B cell (primary cell): ENCODE measurements around the gene ANGPTL7. TPM values are rescaled to one million over a fixed set of nuclear protein-coding genes. Genes with fewer than 3 reads are reported as not detected.

Experiments
- ATAC-seq: fragments of 200-7000 bp; cut with Tn5 transposase; one replicate; pipeline ENCODE4 v1.10.0; 2021; ENCODE audit warnings: low read depth, mild to moderate bottlenecking, moderate number of reproducible peaks, moderate library complexity
- CTCF ChIA-PET: fragments of 350-600 bp; sonication (Branson Sonifier 250); formaldehyde crosslinking; loops from one replicate; lab custom pipeline; 2021; ENCODE audit warnings: antibody characterized with exemption, inconsistent platforms; lab: Charles Lee
- POLR2A ChIA-PET: fragments of 350-600 bp; sonication (Branson Sonifier 250); formaldehyde crosslinking; loops from one replicate; lab custom pipeline; 2021; ENCODE audit warnings: antibody characterized with exemption; lab: Charles Lee
- DNase-seq: peaks from one replicate; pipeline ENCODE4 v3.0.0; 2013
- H2AFZ ChIP-seq: 2 replicates; pipeline ENCODE4 v1.6.1; 2012; ENCODE audit warnings: mild to moderate bottlenecking, low read depth, low read length; ENCODE audit not compliant: insufficient read depth, poor library complexity, severe bottlenecking
- H3K27ac ChIP-seq, 2 donors: 1 replicate in 1 of 2; 2 replicates in 1 of 2; pipeline ENCODE4 v1.5.1; 2012 to 2013; ENCODE audit warnings: low read length in 2 of 2, mild to moderate bottlenecking in 2 of 2, moderate library complexity in 1 of 2
- H3K27me3 ChIP-seq, 4 experiments: fragments of 200-600 bp in 1 of 4; sonication (generic) in 1 of 4; replicated peaks in 1 of 4; 1 replicate in 2 of 4; 2 replicates in 2 of 4; pipeline versions ENCODE4 v1.6.1 to v1.7.0; 2013 to 2016; ENCODE audit warnings: low read length in 3 of 4, mild to moderate bottlenecking in 2 of 4, mixed read lengths in 1 of 4, moderate library complexity in 1 of 4; ENCODE audit not compliant: insufficient read depth in 4 of 4, control insufficient read depth in 3 of 4; ENCODE audit errors: control extremely low read depth in 1 of 4
- H3K36me3 ChIP-seq, 2 experiments: replicated peaks in 1 of 2; 1 replicate in 1 of 2; 2 replicates in 1 of 2; pipeline versions ENCODE4 v1.6.1 to v1.7.1; 2013; ENCODE audit warnings: low read length in 1 of 2; ENCODE audit not compliant: insufficient read depth in 2 of 2, control insufficient read depth in 1 of 2; ENCODE audit errors: control extremely low read depth in 1 of 2, extremely low read depth in 1 of 2
- H3K4me1 ChIP-seq, 2 donors: fragments of 200-600 bp in 1 of 2; sonication (generic) in 1 of 2; 1 replicate in 1 of 2; 2 replicates in 1 of 2; pipeline versions ENCODE4 v1.5.1 to v1.6.1; 2013 to 2017; ENCODE audit warnings: low read length in 2 of 2; ENCODE audit not compliant: control insufficient read depth in 2 of 2, insufficient read depth in 2 of 2
- H3K4me2 ChIP-seq: replicated peaks from 2 replicates; pipeline ENCODE3; 2012; ENCODE audit warnings: mild to moderate bottlenecking, low read depth, low read length; ENCODE audit not compliant: poor library complexity, severe bottlenecking
- H3K4me3 ChIP-seq, 5 experiments: fragments of 200-600 bp in 1 of 5; sonication (generic) in 1 of 5; 1 replicate in 3 of 5; 2 replicates in 2 of 5; pipeline versions ENCODE4 v1.5.1 to v1.7.0; 2011 to 2016; ENCODE audit warnings: low read length in 4 of 5, mild to moderate bottlenecking in 4 of 5, low read depth in 2 of 5, control low read depth in 1 of 5, moderate library complexity in 1 of 5; ENCODE audit not compliant: insufficient read depth in 1 of 5; ENCODE audit errors: control extremely low read depth in 1 of 5, extremely low read depth in 1 of 5
- H3K79me2 ChIP-seq: fragments of 200-600 bp; sonication (generic); one replicate; pipeline ENCODE4 v1.6.0; 2016; ENCODE audit warnings: low read length; ENCODE audit not compliant: control insufficient read depth, insufficient read depth
- H3K9ac ChIP-seq: fragments of 200-600 bp; sonication (generic); 2 replicates; pipeline ENCODE4 v1.6.1; 2017; ENCODE audit warnings: mild to moderate bottlenecking, low read length, moderate library complexity
- H3K9me3 ChIP-seq, 3 donors: one replicate each; pipeline versions ENCODE4 v1.6.1 to v1.7.1; 2013; ENCODE audit warnings: low read length in 2 of 3; ENCODE audit not compliant: control insufficient read depth in 2 of 3, insufficient read depth in 1 of 3; ENCODE audit errors: control extremely low read depth in 1 of 3
- H4K20me1 ChIP-seq: 2 replicates; pipeline ENCODE4 v1.6.0; 2012; ENCODE audit warnings: mild to moderate bottlenecking, low read length; ENCODE audit not compliant: insufficient read depth, control insufficient read depth, poor library complexity, severe bottlenecking
- H3K27ac Mint-ChIP-seq: one replicate; pipeline ENCODE4 v1.8.0; 2021; ENCODE audit warnings: mixed read lengths
- H3K27me3 Mint-ChIP-seq: one replicate; pipeline ENCODE4 v1.8.0; 2021; ENCODE audit warnings: mixed read lengths
- H3K4me1 Mint-ChIP-seq: one replicate; pipeline ENCODE4 v1.8.0; 2021; ENCODE audit warnings: mixed read lengths
- H3K4me3 Mint-ChIP-seq: one replicate; pipeline ENCODE4 v1.8.0; 2021; ENCODE audit warnings: mixed read lengths
- H3K9me3 Mint-ChIP-seq: one replicate; pipeline ENCODE4 v1.8.0; 2022; ENCODE audit warnings: mixed read lengths; ENCODE audit not compliant: insufficient read depth
- CTCF ChIP-seq: fragments of 200-600 bp; IDR thresholded peaks from one replicate; pipeline ENCODE4 v1.8.0; 2022; ENCODE audit warnings: antibody characterized with exemption, mild to moderate bottlenecking
- EZH2 ChIP-seq: IDR thresholded peaks from 2 replicates; pipeline ENCODE4 v1.6.1; 2012; ENCODE audit warnings: borderline replicate concordance, low read depth, mild to moderate bottlenecking, moderate library complexity, low read length; ENCODE audit not compliant: insufficient read depth, poor library complexity, severe bottlenecking
- WGBS: methylation state at CpG from one replicate; pipeline ENCODE4 v1.1.5; 2013; ENCODE audit warnings: missing lambda C conversion rate; ENCODE audit not compliant: insufficient coverage; 5-methylcytosine and 5-hydroxymethylcytosine counted together
- intact Hi-C: fragments of 100-400 bp; cut with micrococcal nuclease; formaldehyde crosslinking; loops from one replicate; pipeline ENCODE4 v1.10.0; 2022
- polyA plus RNA-seq: library from polyadenylated mRNA; depleted of rRNA; stranded (reverse); fragments of >200 nt; gene quantifications from 2 replicates; pipeline ENCODE4 v1.2.3, GENCODE V29; 2012
- total RNA-seq, 2 donors: library from RNA; stranded (reverse); fragments of 120-200 nt in 1 of 2; gene quantifications; 1 replicate in 1 of 2; 2 replicates in 1 of 2; pipeline versions ENCODE4 v1.2.3 to v1.2.4, GENCODE V29; 2013 to 2022

Gene ANGPTL7
- total and polyA plus RNA-seq, 2 donors (not counting 1 experiment from before 2014, with no cell fraction given): not detected

- no peaks in the 10 kb centered on the region for H3K9me3 ChIP-seq
- H3K27me3 ChIP-seq: no peaks in the 10 kb centered on the region
- no peak overlapping the region for H3K27ac Mint-ChIP-seq
- no peak overlapping the region for H3K9ac ChIP-seq
- TF ChIP-seq EZH2: no peak
- TF ChIP-seq CTCF: no peak
- no peak overlapping the region for H3K4me3 Mint-ChIP-seq
- no peak overlapping the region for H3K4me2 ChIP-seq
- ChIA-PET POLR2A (no interaction called here), CTCF (no interaction called here)
- H3K27ac ChIP-seq: no peak overlapping the region
- WGBS: no CpG with 5 or more reads among the region's 1 CpG
- H4K20me1 ChIP-seq: no peaks in the 10 kb centered on the region
- H3K79me2 ChIP-seq: peaks cover 10% of the 10 kb centered on the region
- intact Hi-C loops: no loop called here
- no peak for DNase-seq
- H3K27me3 Mint-ChIP-seq: no peaks in the 10 kb centered on the region
- H2AFZ ChIP-seq: no peak overlapping the region
- no peaks in the 10 kb centered on the region for H3K4me1 Mint-ChIP-seq
- H3K4me3 ChIP-seq: no peak overlapping the region
- no peaks in the 10 kb centered on the region for H3K4me1 ChIP-seq
- peaks cover 3 to 54% of the 10 kb centered on the region in 2 experiments for H3K36me3 ChIP-seq
- no peaks in the 10 kb centered on the region for H3K9me3 Mint-ChIP-seq
- no peak for ATAC-seq
Measured at GRCh38 chr1:11184973-11185372, 4.2 kb upstream of the ANGPTL7 start.

- Histone ChIP-seq H3K4me2 (no peak overlapping the region), H4K20me1 (no peaks in the 10 kb centered on the region), H3K27ac (no peak overlapping the region), H3K9me3 (no peaks in the 10 kb centered on the region), H2AFZ (no peak overlapping the region), H3K27me3 (no peaks in the 10 kb centered on the region), H3K9ac (no peak overlapping the region), H3K79me2 (peaks cover 10% of the 10 kb centered on the region), H3K4me1 (no peaks in the 10 kb centered on the region), H3K36me3 (peaks cover 0 to 62% of the 10 kb centered on the region in 2 experiments), H3K4me3 (no peak overlapping the region)
- ChIA-PET CTCF (interaction anchor here (1.4 kb wide), 1 partner anchor 455 kb away, joined by 4 read pairs; no protein-coding TSS in a partner anchor), POLR2A (no interaction called here)
- no peak for DNase-seq
- Mint-ChIP-seq H3K9me3 (no peaks in the 10 kb centered on the region), H3K4me1 (no peaks in the 10 kb centered on the region), H3K4me3 (no peak overlapping the region), H3K27me3 (no peaks in the 10 kb centered on the region), H3K27ac (no peak overlapping the region)
- intact Hi-C loops: no loop called here
- 100% methylated on average over 1 of the region's 3 CpGs for WGBS
- ATAC-seq: no peak
- TF ChIP-seq CTCF: no peak
- TF ChIP-seq EZH2: no peak
Measured at GRCh38 chr1:11187000-11187399, 2.2 kb upstream of the ANGPTL7 start.
